ENCODE data around the gene CSNK2A2.

DNA sequence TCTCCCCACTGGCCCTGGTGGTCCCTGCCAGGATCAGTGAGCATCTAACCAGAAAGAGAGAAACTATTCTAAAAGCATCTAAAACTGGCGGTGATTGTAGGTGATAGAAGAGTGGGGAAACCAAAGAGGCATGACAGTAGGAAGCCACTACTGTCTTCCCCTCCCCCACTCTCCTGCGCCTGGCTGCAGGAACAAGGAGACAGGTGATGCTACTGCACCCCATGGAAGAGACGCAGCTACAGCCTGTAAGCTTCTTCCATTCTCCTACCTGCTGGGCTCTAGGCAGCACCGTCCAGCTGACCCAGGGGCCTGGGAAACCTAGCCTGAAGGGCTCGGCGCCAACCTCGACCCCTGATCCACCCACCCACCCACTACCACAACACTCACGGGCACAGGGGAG lies 32.4 kb upstream of the CSNK2A2 start:
- TF ChIP-seq CTCF (IDR thresholded peaks at IDR 0.05; ENCODE audit: poor library complexity) (no peak), EZH2 (IDR thresholded peaks at IDR 0.05; ENCODE audit: borderline replicate concordance) (no peak), EZH2phosphoT487 (IDR thresholded peaks at IDR 0.05; ENCODE audit: low read depth, severe bottlenecking, unreplicated experiment) (no peak)
